Heart left ventricle (tissue), 13 donors: ENCODE measurements around the gene FOXN1.

Source experiments
- POLR2A ChIP-seq, 2 donors: fragments of 450-650 bp; IDR thresholded peaks; one replicate each; pipeline ENCODE4 v1.6.1; 2017; ENCODE audit warnings: antibody characterized with exemption in 2 of 2, mild to moderate bottlenecking in 2 of 2, moderate library complexity in 2 of 2
- TF ChIP-seq, protein P1 (sequence below), 12 donors: fragments of 200-600 bp; sonication (generic) in 4 of 12; IDR thresholded peaks; one replicate each; pipeline versions ENCODE4 v1.5.0 to v1.8.0; 2018 to 2022; ENCODE audit warnings: antibody characterized with exemption in 12 of 12, mild to moderate bottlenecking in 5 of 12
- donor health status: ischemic (EF 13 %, LVEDD 7.1; RV severe dilation, severe dysfunction).
- donor health status: DM: no; HTN: yes; CAD: no.
- donor health status: DM: no; HTN: no; CAD: no.
- donor health status: ischemic (EF 25% LVEDD 6.9; RV normal size, moderate dysfunction).
- donor health status: ischemic (EF 25% LVEDD 5.7; RV mildly dilated, moderate dysfunction).
- donor health status: ischemic (EF 35%, LVEDD 5.7; RV mildly dilated, moderate dysfunction).
- donor health status: nonischemic (EF 11% LVEDD 7.7; RV severe dilation, severe dysfunction).
- donor health status: DM: yes; HTN: yes; CAD: no.
- donor health status: PGD.
- donor health status: ischemic (EF 29% LVEDD 5.4; RV normal size, mild dysfunction).
- donor health status: nonischemic (EF 23%, LVEDD 6.1; RV moderate dilation, normal function).

DNA sequence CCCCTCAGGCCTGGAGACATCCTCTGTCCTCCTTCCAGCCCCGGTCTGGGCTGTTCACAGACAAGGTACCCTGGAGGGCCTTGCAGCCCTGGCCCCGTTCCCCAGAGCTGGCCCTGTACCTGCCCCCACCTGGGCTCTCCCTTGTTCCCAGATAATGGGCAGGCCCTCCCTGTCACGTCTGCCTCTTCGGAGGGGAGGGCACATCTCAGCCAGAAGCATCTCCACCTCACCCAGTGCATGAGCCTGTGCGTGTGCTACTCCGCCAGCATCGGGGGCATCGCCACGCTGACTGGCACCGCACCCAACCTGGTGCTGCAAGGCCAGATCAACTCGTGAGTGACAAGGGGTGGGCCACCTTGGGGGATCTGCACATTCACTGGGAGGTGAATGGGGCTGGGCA lies 14.9 kb upstream of the FOXN1 start:
- TF ChIP-seq, protein P1, sequence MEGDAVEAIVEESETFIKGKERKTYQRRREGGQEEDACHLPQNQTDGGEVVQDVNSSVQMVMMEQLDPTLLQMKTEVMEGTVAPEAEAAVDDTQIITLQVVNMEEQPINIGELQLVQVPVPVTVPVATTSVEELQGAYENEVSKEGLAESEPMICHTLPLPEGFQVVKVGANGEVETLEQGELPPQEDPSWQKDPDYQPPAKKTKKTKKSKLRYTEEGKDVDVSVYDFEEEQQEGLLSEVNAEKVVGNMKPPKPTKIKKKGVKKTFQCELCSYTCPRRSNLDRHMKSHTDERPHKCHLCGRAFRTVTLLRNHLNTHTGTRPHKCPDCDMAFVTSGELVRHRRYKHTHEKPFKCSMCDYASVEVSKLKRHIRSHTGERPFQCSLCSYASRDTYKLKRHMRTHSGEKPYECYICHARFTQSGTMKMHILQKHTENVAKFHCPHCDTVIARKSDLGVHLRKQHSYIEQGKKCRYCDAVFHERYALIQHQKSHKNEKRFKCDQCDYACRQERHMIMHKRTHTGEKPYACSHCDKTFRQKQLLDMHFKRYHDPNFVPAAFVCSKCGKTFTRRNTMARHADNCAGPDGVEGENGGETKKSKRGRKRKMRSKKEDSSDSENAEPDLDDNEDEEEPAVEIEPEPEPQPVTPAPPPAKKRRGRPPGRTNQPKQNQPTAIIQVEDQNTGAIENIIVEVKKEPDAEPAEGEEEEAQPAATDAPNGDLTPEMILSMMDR (IDR thresholded peaks at IDR 0.05): no peak
- TF ChIP-seq POLR2A (IDR thresholded peaks at IDR 0.05): no peak
